Activated CD4-positive, alpha-beta T cell treated with anti-CD3 and anti-CD28 coated beads, Interleukin-2, Interleukin-4, amounts not matched to agents 100 ng/mL and 50 ng/mL, durations not matched to agents 16 hours and 8 hours (primary cell): Measurements from ENCODE around the gene HOXD4.

Source experiments
- DNase-seq: peaks from one replicate; pipeline ENCODE4 v3.0.0-alpha.2; 2020; ENCODE audit warnings: low spot score

Gene HOXD4

GRCh38 chr2:176126929-176127773, 24.2 kb upstream of the HOXD4 start:
- peak; percentile 42 for DNase-seq

GRCh38 chr2:176127774-176128072, 23.6 kb upstream of the HOXD4 start:
- DNase-seq: no peak

GRCh38 chr2:176128172-176128981, 23.0 kb upstream of the HOXD4 start:
- no peak for DNase-seq

DNA sequence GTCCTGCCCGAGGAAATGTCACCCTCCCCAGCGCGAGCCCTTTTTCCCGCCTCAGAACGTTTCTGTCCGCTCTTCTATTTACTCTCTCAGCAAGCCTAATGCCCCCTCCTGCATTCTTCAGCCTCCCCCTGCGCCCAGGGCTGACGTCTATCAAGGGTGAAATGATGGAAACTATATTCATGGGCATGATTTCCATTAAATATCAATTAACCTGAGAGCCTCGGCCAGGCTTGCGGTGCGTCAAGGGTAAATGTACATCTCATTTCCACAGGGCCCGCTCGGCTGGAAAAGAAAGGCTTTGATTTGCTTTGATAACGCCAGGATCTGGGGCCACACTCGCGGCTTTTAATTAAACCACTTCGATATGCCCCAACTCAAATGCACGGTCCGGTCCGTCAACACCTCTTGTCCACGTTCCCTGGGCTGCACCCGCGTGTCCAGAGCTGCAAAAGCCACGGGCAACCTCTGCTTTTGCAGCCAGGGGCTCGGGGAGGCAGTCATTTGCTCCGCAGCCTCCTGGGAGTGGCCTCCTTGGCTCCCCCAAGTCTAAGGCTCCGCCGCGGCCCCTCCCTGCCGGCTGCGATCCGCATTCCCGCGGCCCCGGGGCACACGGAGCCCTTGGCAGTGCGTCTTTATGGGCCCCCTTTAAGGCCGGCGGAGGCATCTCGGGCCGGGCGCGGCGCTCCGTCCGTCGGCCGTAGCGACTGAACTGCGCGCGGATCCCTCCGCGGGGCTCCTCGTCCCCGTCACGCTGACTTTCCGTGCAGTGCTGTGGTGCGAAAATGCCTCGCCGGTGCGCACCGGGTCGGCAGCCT, 22.2 kb upstream of the HOXD4 start, which contains the start of gene HOXD8:
TSS of gene HOXD8 (plus strand) at position 724 of the 815 bp plus-strand sequence. CDS start 662 bp downstream, outside the sequence.
- DNase-seq: no peak

DNA sequence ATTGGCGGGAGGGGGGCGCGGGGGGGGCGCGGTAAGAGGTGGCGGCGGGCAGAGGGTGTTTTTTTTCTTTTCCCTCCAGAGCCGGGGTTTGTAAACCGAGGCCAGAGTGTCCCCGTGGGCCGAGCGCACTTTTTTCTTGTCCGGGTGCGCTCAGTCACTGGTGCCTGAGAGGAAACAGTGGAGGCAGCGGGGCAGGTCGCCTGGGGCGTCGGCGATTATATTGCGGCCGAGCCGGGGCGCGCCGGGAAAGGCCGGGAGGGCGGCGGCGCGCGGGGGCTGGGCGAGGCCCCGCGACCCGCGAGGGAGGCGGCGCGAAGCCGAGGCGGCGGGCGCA, 21.6 kb upstream of the HOXD4 start:
- no peak for DNase-seq

DNA sequence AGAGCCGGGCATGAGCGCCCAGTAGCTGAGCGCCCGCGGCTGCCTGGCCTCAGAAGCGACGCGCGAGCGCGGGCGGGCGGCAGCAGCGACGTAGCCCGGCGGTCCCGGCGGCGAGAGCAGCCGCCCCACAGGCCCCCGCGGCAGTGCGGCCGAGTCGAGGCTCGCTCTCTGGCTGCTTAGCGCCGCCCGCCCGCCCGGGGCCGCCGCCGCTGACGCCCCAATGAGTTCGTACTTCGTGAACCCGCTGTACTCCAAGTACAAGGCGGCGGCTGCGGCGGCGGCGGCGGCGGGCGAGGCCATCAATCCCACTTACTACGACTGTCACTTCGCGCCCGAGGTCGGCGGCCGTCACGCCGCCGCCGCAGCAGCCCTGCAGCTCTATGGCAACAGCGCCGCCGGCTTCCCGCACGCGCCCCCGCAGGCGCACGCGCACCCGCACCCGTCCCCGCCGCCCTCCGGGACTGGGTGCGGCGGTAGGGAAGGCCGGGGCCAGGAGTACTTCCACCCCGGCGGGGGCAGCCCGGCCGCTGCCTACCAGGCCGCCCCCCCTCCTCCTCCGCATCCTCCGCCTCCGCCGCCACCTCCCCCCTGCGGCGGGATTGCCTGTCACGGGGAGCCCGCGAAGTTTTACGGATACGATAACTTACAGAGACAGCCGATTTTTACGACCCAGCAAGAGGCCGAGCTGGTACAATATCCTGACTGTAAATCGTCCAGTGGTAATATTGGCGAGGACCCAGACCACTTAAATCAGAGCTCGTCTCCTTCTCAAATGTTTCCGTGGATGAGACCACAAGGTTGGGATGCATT, 21.0 kb upstream of the HOXD4 start:
- DNase-seq: no peak

DNA sequence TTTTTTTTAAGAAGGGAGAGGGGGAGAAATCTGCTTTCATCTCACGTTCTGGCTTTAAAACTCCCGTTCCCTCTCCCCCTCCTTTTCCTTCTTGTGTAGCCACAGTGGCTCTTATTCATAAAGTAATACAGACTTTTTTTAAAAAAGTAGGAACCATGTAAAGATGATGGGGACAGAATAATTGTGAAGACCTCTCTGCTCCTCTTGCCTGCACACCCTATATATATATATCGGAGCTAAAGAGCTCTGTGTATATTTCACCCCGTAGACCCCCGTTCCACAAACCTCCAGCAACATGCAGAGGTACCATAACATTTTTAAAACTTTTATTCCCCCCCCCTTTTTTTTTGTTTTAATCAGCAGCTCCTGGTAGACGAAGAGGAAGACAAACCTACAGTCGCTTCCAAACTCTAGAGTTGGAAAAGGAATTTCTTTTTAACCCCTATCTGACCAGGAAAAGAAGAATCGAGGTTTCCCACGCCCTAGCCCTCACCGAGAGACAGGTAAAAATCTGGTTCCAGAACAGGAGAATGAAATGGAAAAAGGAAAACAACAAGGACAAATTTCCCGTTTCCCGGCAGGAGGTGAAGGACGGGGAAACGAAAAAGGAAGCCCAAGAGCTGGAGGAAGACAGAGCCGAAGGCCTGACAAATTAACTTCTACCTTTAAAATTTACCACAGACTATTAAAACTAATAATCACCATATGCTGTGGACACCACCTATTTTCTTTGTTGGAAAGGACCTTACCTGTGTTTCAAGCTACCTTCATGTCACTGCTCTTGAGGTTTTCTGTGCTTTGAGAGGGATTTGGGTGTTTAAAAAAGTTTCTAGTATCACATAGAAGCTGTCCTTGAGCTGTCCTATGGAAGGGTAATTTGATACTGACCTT, 20.1 kb upstream of the HOXD4 start:
- DNase-seq: no peak

- no peak for DNase-seq
These were observed 19.5 kb upstream of the HOXD4 start for GRCh38 chr2:176131848-176132158.

- no peak for DNase-seq
These were observed 18.9 kb upstream of the HOXD4 start for GRCh38 chr2:176132205-176133171.

- no peak for DNase-seq
These were observed 18.0 kb upstream of the HOXD4 start for GRCh38 chr2:176133389-176133788.

DNA sequence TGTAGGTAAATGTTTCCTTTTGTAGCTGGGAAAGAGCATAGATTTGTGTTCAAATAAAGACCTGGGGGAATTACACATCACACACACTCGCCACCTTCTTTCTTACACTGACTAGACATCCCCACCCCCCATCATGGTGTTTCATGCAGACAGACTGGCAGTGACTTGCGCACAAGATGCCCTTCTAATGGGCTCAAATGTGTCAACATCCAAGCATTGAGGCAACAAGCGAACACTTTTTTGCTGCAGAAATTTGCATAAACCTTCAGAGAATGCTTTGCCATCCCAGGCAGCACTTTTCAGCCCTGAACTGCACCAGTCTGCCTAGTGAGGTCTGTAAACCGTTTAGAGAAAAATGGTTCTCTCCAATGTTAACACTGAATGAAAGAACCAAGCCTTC, 17.3 kb upstream of the HOXD4 start:
- DNase-seq: no peak

GRCh38 chr2:176135035-176135440, 16.3 kb upstream of the HOXD4 start:
- no peak for DNase-seq

GRCh38 chr2:176136374-176137251, 14.7 kb upstream of the HOXD4 start:
- DNase-seq: no peak

DNA sequence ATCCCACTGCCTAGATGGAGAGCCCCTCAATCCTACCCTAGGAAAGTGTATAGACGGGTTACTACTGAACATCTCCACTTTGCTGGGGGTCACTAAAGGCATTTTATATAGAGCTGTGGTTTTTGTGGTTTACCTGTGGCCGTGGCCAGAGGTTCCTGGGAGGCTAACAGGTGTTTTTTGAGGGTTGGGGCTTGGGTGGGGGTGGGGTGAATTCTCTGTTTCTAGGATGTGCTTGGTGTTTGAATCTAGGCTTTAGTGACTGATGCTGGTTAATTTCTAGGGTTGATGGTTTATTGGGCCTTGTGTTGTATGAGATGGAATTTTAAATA, 14.1 kb upstream of the HOXD4 start:
- DNase-seq: no peak

DNA sequence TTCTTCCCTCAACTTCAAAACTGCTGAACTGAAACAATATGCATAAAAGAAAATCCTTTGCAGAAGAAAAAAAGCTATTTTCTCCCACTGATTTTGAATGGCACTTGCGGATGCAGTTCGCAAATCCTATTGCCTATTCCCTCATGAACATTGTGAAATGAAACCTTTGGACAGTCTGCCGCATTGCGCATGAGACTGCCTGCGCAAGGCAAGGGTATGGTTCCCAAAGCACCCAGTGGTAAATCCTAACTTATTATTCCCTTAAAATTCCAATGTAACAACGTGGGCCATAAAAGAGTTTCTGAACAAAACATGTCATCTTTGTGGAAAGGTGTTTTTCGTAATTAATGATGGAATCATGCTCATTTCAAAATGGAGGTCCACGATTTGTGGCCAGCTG, 13.4 kb upstream of the HOXD4 start:
- no peak for DNase-seq

- DNase-seq: no peak
These were observed 12.8 kb upstream of the HOXD4 start for GRCh38 chr2:176138526-176138922.

GRCh38 chr2:176138923-176139660, 12.3 kb upstream of the HOXD4 start:
- no peak for DNase-seq
